Right atrium auricular region (tissue), 2 donors: Measurements from ENCODE around the gene ADAMTS9. TPM values are rescaled to one million over a fixed set of nuclear protein-coding genes. Genes with fewer than 3 reads are reported as not detected.

Source experiments
- DNase-seq: peaks from one replicate; pipeline ENCODE4 v3.0.0-alpha.2; 2019; ENCODE audit warnings: low spot score
- H3K27ac ChIP-seq, 2 donors: fragments of 200-600 bp; sonication (generic); 1 replicate in 1 of 2; 2 replicates in 1 of 2; pipeline ENCODE4 v1.5.1; 2016 to 2019
- H3K27me3 ChIP-seq, 2 donors: fragments of 200-600 bp; sonication (generic); one replicate each; pipeline versions ENCODE4 v1.5.1 to v1.6.0; 2017 to 2019
- H3K36me3 ChIP-seq: fragments of 200-600 bp; sonication (generic); one replicate; pipeline ENCODE4 v1.5.1; 2016
- H3K4me1 ChIP-seq, 2 donors: fragments of 200-600 bp; sonication (generic); one replicate each; pipeline versions ENCODE4 v1.5.1 to v1.6.0; 2017 to 2019
- H3K4me3 ChIP-seq, 2 donors: fragments of 200-600 bp; sonication (generic); 1 replicate in 1 of 2; 2 replicates in 1 of 2; pipeline ENCODE4 v1.5.1; 2017 to 2019; ENCODE audit warnings: mild to moderate bottlenecking in 1 of 2, moderate library complexity in 1 of 2
- H3K9me3 ChIP-seq, 2 donors: fragments of 200-600 bp; sonication (generic); one replicate each; pipeline ENCODE4 v1.5.1; 2019
- total RNA-seq, 2 donors: library from RNA; depleted of rRNA; stranded (reverse); fragments of >200 nt; gene quantifications; one replicate each; pipeline ENCODE4 v1.1.0, GENCODE V29; 2016
- TF ChIP-seq, protein P1 (sequence below), 2 donors: fragments of 200-600 bp; sonication (generic); IDR thresholded peaks; one replicate each; pipeline ENCODE4 v1.5.1; 2019; ENCODE audit warnings: antibody characterized with exemption in 2 of 2

The ADAMTS9 gene
- total RNA-seq, 2 donors from 2014 or later, result 20.2 to 21.0 TPM

DNA sequence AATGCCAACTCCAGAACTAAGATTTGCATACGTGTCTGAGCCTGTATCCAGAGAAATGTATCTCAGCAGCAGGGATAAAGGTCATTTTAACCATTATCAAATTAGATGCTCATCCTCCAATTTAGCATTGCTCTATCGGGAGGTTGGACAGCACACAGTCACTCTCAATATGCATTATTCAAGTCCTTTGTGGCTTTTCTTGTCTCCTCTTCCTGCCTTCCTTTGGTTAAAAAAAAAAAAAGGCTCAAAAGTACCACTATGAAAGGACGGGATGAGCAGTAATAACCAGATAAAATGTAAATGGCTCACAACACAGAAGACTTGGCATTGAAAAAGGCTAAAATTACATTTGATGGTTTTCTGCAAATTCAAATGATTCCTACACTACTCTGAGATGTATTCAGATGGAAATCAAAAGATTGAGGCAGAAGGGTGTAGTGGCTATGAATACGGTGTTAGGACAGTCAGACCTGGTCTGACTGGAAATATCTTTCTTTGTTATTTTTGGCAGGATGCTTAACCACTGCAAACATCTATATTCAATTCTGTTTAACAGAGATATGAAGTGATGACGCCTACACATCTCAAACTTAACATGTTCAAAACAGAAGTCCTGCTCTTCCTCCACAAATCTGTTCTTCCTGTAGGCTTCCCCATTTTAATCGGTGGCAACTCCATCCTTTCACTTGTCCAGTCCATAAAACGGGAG, 109.6 kb downstream of the ADAMTS9 start:
- DNase-seq, result no peak
- Histone ChIP-seq H3K27ac (no peak overlapping the region), H3K4me3 (no peak overlapping the region), H3K27me3 (no peaks in the 10 kb centered on the region), H3K36me3 (no peaks in the 10 kb centered on the region), H3K9me3 (no peaks in the 10 kb centered on the region), H3K4me1 (no peaks in the 10 kb centered on the region)
- TF ChIP-seq, protein P1, sequence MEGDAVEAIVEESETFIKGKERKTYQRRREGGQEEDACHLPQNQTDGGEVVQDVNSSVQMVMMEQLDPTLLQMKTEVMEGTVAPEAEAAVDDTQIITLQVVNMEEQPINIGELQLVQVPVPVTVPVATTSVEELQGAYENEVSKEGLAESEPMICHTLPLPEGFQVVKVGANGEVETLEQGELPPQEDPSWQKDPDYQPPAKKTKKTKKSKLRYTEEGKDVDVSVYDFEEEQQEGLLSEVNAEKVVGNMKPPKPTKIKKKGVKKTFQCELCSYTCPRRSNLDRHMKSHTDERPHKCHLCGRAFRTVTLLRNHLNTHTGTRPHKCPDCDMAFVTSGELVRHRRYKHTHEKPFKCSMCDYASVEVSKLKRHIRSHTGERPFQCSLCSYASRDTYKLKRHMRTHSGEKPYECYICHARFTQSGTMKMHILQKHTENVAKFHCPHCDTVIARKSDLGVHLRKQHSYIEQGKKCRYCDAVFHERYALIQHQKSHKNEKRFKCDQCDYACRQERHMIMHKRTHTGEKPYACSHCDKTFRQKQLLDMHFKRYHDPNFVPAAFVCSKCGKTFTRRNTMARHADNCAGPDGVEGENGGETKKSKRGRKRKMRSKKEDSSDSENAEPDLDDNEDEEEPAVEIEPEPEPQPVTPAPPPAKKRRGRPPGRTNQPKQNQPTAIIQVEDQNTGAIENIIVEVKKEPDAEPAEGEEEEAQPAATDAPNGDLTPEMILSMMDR (IDR thresholded peaks at IDR 0.05), result no peak

DNA sequence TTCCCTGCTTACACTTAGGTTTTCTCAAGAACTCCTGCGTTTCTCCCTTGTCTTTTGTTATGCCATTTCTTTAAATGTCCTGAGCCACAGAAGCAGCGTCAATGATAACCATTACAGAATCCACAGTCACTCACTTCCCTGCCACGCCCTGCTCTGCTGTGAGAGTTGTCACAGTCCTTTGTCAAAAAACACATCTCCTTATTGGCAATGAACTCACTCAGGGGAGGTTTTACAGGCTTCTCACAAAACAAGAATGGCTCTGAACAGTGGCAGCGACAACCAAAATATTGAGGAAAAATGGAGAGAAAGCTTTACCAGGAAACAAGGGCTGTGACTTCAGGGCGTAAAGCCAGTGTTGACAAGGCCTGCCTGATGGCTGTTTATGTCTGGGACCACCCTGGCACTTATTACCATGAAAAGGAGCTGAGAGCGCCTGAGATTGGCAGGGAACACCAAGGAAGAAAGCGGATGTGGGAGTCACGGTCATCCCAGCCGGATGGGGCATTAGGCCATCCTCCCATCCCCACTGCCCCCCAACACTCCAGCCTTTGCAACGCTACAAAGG, 111.5 kb downstream of the ADAMTS9 start:
- Histone ChIP-seq H3K27me3 (no peaks in the 10 kb centered on the region), H3K36me3 (no peaks in the 10 kb centered on the region)

DNA sequence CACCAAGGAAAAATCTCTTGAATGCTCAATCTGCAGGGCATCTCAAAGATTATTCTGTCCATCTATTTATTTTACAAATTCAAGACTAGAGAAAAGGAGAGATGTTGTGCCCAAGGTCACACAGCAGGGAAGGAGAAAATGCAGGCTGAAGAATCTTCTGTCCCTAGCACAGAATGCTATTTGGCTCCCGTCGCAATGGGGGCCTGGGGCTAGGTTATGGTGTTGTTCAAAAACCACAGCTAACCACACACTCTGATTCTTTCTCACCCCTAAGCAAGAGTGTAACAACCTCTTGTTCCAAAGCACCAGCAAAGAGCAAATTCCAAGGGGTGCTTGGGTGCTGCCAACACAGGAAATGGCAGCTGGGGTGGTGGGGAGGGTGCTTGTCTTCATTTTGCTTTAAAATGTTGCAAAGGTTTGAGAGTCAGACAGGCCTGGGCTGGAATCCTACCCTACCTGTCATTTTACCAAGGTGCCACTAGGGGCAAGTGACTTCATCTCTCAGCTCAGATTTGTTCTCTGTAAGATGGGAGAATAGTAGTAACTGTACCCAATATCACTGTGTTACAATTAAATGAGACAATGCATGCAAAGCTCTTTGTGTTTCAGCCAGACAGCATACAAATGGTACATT, 112.5 kb downstream of the ADAMTS9 start:
- TF ChIP-seq, protein P1 (IDR thresholded peaks at IDR 0.05), result peak in 1 of 2 donors; percentile 56
- Histone ChIP-seq H3K36me3 (no peaks in the 10 kb centered on the region), H3K27ac (no peak overlapping the region), H3K4me1 (no peaks in the 10 kb centered on the region), H3K27me3 (no peaks in the 10 kb centered on the region), H3K4me3 (no peak overlapping the region), H3K9me3 (no peaks in the 10 kb centered on the region)
- no peak for DNase-seq

More for the DNA sequence above, 111.5 kb downstream of the ADAMTS9 start:
- Histone ChIP-seq H3K4me1 (no peaks in the 10 kb centered on the region), H3K27ac (no peak overlapping the region), H3K9me3 (no peaks in the 10 kb centered on the region), H3K4me3 (no peak overlapping the region)
- no peak for DNase-seq
- TF ChIP-seq, protein P1 (IDR thresholded peaks at IDR 0.05), result no peak

DNA sequence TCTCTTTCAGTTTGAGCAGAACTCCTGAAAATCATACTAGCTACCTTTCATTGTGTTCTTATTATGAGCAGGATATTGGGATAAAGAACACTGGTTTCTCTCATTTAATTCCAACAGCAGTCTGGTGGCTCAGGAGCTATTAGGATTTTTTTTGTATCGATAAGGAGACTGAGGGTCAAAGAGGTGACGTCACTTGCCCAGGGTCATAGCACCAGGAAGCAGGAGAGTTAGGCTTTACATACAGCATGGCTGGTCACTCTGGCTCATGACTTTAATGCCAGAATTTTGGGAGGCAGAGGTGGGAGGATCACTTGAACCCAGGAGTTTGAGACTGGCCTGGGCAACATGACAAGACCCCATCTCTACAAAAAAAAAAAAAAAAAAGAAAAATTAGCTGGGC, 113.6 kb downstream of the ADAMTS9 start:
- TF ChIP-seq, protein P1 (IDR thresholded peaks at IDR 0.05), result no peak
- DNase-seq, result no peak
- Histone ChIP-seq H3K4me3 (no peak overlapping the region), H3K9me3 (no peaks in the 10 kb centered on the region), H3K4me1 (no peaks in the 10 kb centered on the region), H3K36me3 (no peaks in the 10 kb centered on the region), H3K27me3 (no peaks in the 10 kb centered on the region), H3K27ac (no peak overlapping the region)

DNA sequence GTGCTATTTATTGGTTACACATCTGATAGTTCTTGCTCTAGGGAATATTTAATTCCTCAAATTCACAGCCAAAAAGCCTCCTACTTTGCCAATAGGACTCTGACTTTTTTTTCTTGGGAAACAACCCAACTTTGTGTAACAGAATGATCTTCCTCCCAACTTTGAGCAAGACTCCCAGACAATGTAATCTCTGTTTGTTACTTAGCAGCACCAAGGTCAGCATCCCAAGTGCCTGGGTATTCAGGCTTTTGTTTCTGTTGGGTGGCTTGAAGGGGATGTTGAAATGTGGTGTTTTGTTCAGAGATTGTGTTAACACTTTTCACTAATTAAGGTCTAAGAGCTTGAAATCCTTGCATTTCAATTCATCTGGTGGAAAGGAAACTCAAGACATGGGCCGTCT, 115.8 kb downstream of the ADAMTS9 start:
- Histone ChIP-seq H3K9me3 (no peaks in the 10 kb centered on the region), H3K27me3 (no peaks in the 10 kb centered on the region), H3K27ac (no peak overlapping the region), H3K4me1 (no peaks in the 10 kb centered on the region), H3K36me3 (no peaks in the 10 kb centered on the region), H3K4me3 (no peak overlapping the region)
- TF ChIP-seq, protein P1 (IDR thresholded peaks at IDR 0.05), result no peak
- no peak for DNase-seq
